GM21381 (cell line): ENCODE results near the gene INTS11.
"Not testable (repeated sequence)": the region's sequence is repeated elsewhere in the genome, so short reads cannot be mapped to it uniquely, and the experiment has no call there.

Experiments
- ATAC-seq: cut with Tn5 transposase; IDR thresholded peaks from one replicate; pipeline ENCODE4 v1.9.1; 2021; ENCODE audit warnings: mild to moderate bottlenecking, moderate library complexity; ENCODE audit not compliant: unreplicated experiment

Gene INTS11

GRCh38 chr1:1324524-1325287 lies at the start of gene INTS11, which contains the start of gene CPTP:
Gene INTS11, minus strand, starts transcription at chr1:1324660. Its CDS starts 52 bp downstream, at chr1:1324608.
Gene CPTP, plus strand, starts transcription at chr1:1324802. Its CDS starts 2,109 bp downstream, at chr1:1326911.
- ATAC-seq = peak; percentile 69

GRCh38 chr1:1373815-1374588 lies 49.5 kb upstream of the INTS11 start:
- no peak for ATAC-seq

GRCh38 chr1:1373051-1373814 lies 48.8 kb upstream of the INTS11 start:
- no peak for ATAC-seq

- ATAC-seq = no peak
Measured at GRCh38 chr1:1371746-1372711, 47.6 kb upstream of the INTS11 start.

GRCh38 chr1:1371364-1371745 lies 46.9 kb upstream of the INTS11 start:
- ATAC-seq = no peak

GRCh38 chr1:1370771-1371300 lies 46.4 kb upstream of the INTS11 start:
- ATAC-seq = no peak

GRCh38 chr1:1370094-1370493 lies 45.6 kb upstream of the INTS11 start:
- not testable (repeated sequence) for ATAC-seq

GRCh38 chr1:1367315-1367714 lies 42.9 kb upstream of the INTS11 start:
- no peak for ATAC-seq

GRCh38 chr1:1366699-1367066 lies 42.2 kb upstream of the INTS11 start:
- no peak for ATAC-seq

GRCh38 chr1:1365875-1366698 lies 41.6 kb upstream of the INTS11 start:
- ATAC-seq = no peak

GRCh38 chr1:1364266-1364665 lies 39.8 kb upstream of the INTS11 start:
- no peak for ATAC-seq

- no peak for ATAC-seq
Measured at GRCh38 chr1:1361982-1362423, 37.5 kb upstream of the INTS11 start.

- no peak for ATAC-seq
Measured at GRCh38 chr1:1361233-1361981, 36.9 kb upstream of the INTS11 start.

- ATAC-seq = no peak
Measured at GRCh38 chr1:1360506-1361169, 36.2 kb upstream of the INTS11 start.

GRCh38 chr1:1359664-1360468 lies 35.4 kb upstream of the INTS11 start:
- ATAC-seq = no peak

GRCh38 chr1:1359308-1359663 lies 34.8 kb upstream of the INTS11 start:
- ATAC-seq = no peak
